ENCODE results near the gene ATP6V0E2. TPM values are rescaled to one million over a fixed set of nuclear protein-coding genes. Genes with fewer than 3 reads are reported as not detected.
A peak's percentile ranks its signal among the peaks of the same experiment; 100 is the strongest.

The ATP6V0E2 gene
- total RNA-seq, 1 experiment from 2014 or later = 19.0 TPM

- H3K56ac ChIP-seq (ENCODE audit: insufficient read length, low read depth, low read length) = no peak overlapping the region
- Mint-ChIP-seq H3K36me3 (ENCODE audit: insufficient read depth in 1 of 3, low read depth in 3 of 3) (peaks cover 0 to 2% (median 0%) of the 10 kb centered on the region in 3 experiments; a peak in 1 of 7 replicates), H3K4me1 (peaks cover 19 to 23% of the 10 kb centered on the region in 2 experiments), H3K27me3 (ENCODE audit: low read depth) (peaks cover 35% of the 10 kb centered on the region), H3K9me3 (no peaks in the 10 kb centered on the region; a peak in 1 of 5 replicates), H3K27ac (no peak overlapping the region), H3K4me3 (no peak overlapping the region)
- no peak overlapping the region for H4K91ac ChIP-seq (ENCODE audit: insufficient read length, low read depth, low read length)
- H4K5ac ChIP-seq (ENCODE audit: insufficient read length, low read depth, low read length) = no peak overlapping the region
- no peaks in the 10 kb centered on the region for H3K23me2 ChIP-seq (ENCODE audit: insufficient read length, low read depth, low read length, poor library complexity, severe bottlenecking)
- no peak overlapping the region for H2BK120ac ChIP-seq (ENCODE audit: low read depth, low read length, poor library complexity, severe bottlenecking)
- H2AFZ ChIP-seq (ENCODE audit: low read length) = no peak overlapping the region
- no peak overlapping the region for H2AK5ac ChIP-seq (ENCODE audit: insufficient read length, low read length)
- no peak overlapping the region for H3K14ac ChIP-seq (ENCODE audit: insufficient read depth, low read length)
- H3K18ac ChIP-seq (ENCODE audit: insufficient read length, low read depth, low read length) = no peak overlapping the region
- H2BK5ac ChIP-seq (ENCODE audit: insufficient read length, low read length) = no peak overlapping the region
- H4K8ac ChIP-seq (replicated peaks; ENCODE audit: insufficient read length, low read depth, low read length) = no peak overlapping the region
- H2BK12ac ChIP-seq (ENCODE audit: insufficient read length, low read depth, low read length) = no peak overlapping the region
- H3K27ac ChIP-seq (ENCODE audit: insufficient read length, low read depth, low read length) = no peak overlapping the region
- no peak overlapping the region for H3K23ac ChIP-seq (ENCODE audit: insufficient read length, low read depth, low read length)
- TF ChIP-seq CTCF (conservative IDR thresholded peaks at IDR 0.05) = no peak
- no peak overlapping the region for H3K9ac ChIP-seq (ENCODE audit: extremely low read depth, insufficient read length, low read length)
- H3K79me2 ChIP-seq (ENCODE audit: insufficient read depth, low read length) = no peaks in the 10 kb centered on the region
- no peaks in the 10 kb centered on the region for H3K9me3 ChIP-seq (ENCODE audit: control insufficient read depth, low read depth, low read length)
- H3K4me2 ChIP-seq (ENCODE audit: insufficient read depth, insufficient read length, low read length) = no peak overlapping the region
- no CpG with 5 or more reads among the region's 2 CpGs for WGBS (ENCODE audit: extremely low coverage, insufficient read length, low lambda C conversion rate)
- no peak overlapping the region for H3K4ac ChIP-seq (ENCODE audit: low read depth, low read length)
- no peak overlapping the region for H3T11ph ChIP-seq (ENCODE audit: low read length)
- no peak overlapping the region for H2BK15ac ChIP-seq (ENCODE audit: low read depth, low read length)
- no peaks in the 10 kb centered on the region for H4K20me1 ChIP-seq (ENCODE audit: control insufficient read depth, insufficient read depth, insufficient read length)
- H3K4me1 ChIP-seq (ENCODE audit: insufficient read depth, low read length) = no peaks in the 10 kb centered on the region
- no peak overlapping the region for H2BK20ac ChIP-seq (ENCODE audit: low read depth, low read length, poor library complexity, severe bottlenecking)
- peak; percentile 11 for DNase-seq
- no peaks in the 10 kb centered on the region for H3K79me1 ChIP-seq (ENCODE audit: insufficient read depth, low read depth, low read length, poor library complexity, severe bottlenecking)
- no peaks in the 10 kb centered on the region for H3K27me3 ChIP-seq (ENCODE audit: insufficient read depth, low read length)
These were observed 10.8 kb downstream of the ATP6V0E2 start for GRCh38 chr7:149884541-149884940.
